GM23338 (cell line): Measurements from ENCODE around the gene GALNT5. TPM values are rescaled to one million over a fixed set of nuclear protein-coding genes. Genes with fewer than 3 reads are reported as not detected.

ENCODE experiments used
- ATAC-seq: fragments of 200-7000 bp; cut with Tn5 transposase; 3 replicates; pipeline ENCODE4 v1.9.1; 2020
- DNase-seq: peaks from one replicate; pipeline ENCODE4 v3.0.0-alpha.2; 2015; ENCODE audit warnings: low spot score
- H2AFZ ChIP-seq: fragments of 200-600 bp; sonication (generic); 2 replicates; pipeline ENCODE4 v1.8.0; 2016; ENCODE audit warnings: antibody characterized with exemption, mild to moderate bottlenecking, moderate library complexity
- H3F3A ChIP-seq: fragments of 200-600 bp; sonication (generic); replicated peaks from 2 replicates; pipeline ENCODE4 v1.8.0; 2017; ENCODE audit warnings: antibody characterized with exemption, mixed run types, low read depth
- H3K27ac ChIP-seq: fragments of 200-600 bp; sonication (generic); 2 replicates; pipeline ENCODE4 v1.6.1; 2016; ENCODE audit warnings: low read depth
- H3K27me3 ChIP-seq: fragments of 200-600 bp; sonication (generic); 2 replicates; pipeline ENCODE4 v1.8.0; 2016; ENCODE audit warnings: mild to moderate bottlenecking, mixed run types, moderate library complexity; ENCODE audit not compliant: insufficient read depth
- H3K36me3 ChIP-seq: fragments of 200-600 bp; sonication (generic); 2 replicates; pipeline ENCODE4 v1.8.0; 2016; ENCODE audit warnings: mild to moderate bottlenecking; ENCODE audit not compliant: insufficient read depth
- H3K4me1 ChIP-seq: fragments of 200-600 bp; sonication (generic); 2 replicates; pipeline ENCODE4 v1.8.0; 2016; ENCODE audit warnings: mild to moderate bottlenecking, moderate library complexity; ENCODE audit not compliant: insufficient read depth
- H3K4me2 ChIP-seq: fragments of 200-600 bp; sonication (generic); 2 replicates; pipeline ENCODE4 v1.7.1; 2017; ENCODE audit warnings: mixed run types
- H3K4me3 ChIP-seq: fragments of 200-600 bp; sonication (generic); 2 replicates; pipeline ENCODE4 v1.6.1; 2016; ENCODE audit warnings: mixed run types
- H3K79me2 ChIP-seq: fragments of 200-600 bp; sonication (generic); replicated peaks from 2 replicates; pipeline ENCODE4 v1.8.0; 2017; ENCODE audit warnings: mild to moderate bottlenecking; ENCODE audit not compliant: insufficient read depth
- H3K9me2 ChIP-seq: fragments of 200-600 bp; sonication (generic); 2 replicates; pipeline ENCODE4 v1.8.0; 2017; ENCODE audit not compliant: insufficient read depth
- H4K20me1 ChIP-seq: fragments of 200-600 bp; sonication (generic); replicated peaks from 2 replicates; pipeline ENCODE4 v1.8.0; 2017; ENCODE audit warnings: mild to moderate bottlenecking; ENCODE audit not compliant: insufficient read depth
- H3K27ac Mint-ChIP-seq: 2 replicates; pipeline ENCODE4 v1.8.0; 2020; ENCODE audit warnings: inconsistent platforms, mild to moderate bottlenecking, moderate library complexity, mixed read lengths
- H3K27me3 Mint-ChIP-seq: 3 replicates; pipeline ENCODE4 v1.8.0; 2022; ENCODE audit warnings: low read depth, mild to moderate bottlenecking, moderate library complexity, mixed read lengths, inconsistent platforms; ENCODE audit not compliant: insufficient read depth, poor library complexity
- H3K36me3 Mint-ChIP-seq: 3 replicates; pipeline ENCODE4 v1.8.0; 2021; ENCODE audit warnings: low read depth, mild to moderate bottlenecking, inconsistent platforms, moderate library complexity, mixed read lengths
- H3K4me1 Mint-ChIP-seq: 3 replicates; pipeline ENCODE4 v1.8.0; 2020; ENCODE audit warnings: mild to moderate bottlenecking, inconsistent platforms, mixed read lengths
- H3K4me3 Mint-ChIP-seq: 3 replicates; pipeline ENCODE4 v1.8.0; 2021; ENCODE audit warnings: moderate library complexity, mild to moderate bottlenecking, inconsistent platforms, mixed read lengths
- H3K9me3 Mint-ChIP-seq: 3 replicates; pipeline ENCODE4 v1.8.0; 2020; ENCODE audit warnings: moderate library complexity, mild to moderate bottlenecking, inconsistent platforms, mixed read lengths
- CREB1 ChIP-seq: fragments of 250-450 bp; sonication (Bioruptor Pico); IDR thresholded peaks from 2 replicates; pipeline ENCODE4 v1.5.0; 2020; ENCODE audit warnings: low read depth, mild to moderate bottlenecking, moderate library complexity
- CTCF ChIP-seq, 2 experiments: fragments of 200-600 bp in 1 of 2; sonication (generic) in 1 of 2; conservative IDR thresholded peaks; 2 replicates each; pipeline versions ENCODE4 v1.5.1 to v1.6.1; 2016 to 2017; ENCODE audit warnings: antibody characterized with exemption in 2 of 2, low read depth in 2 of 2, mild to moderate bottlenecking in 2 of 2, moderate library complexity in 1 of 2
- EZH2 ChIP-seq: fragments of 200-600 bp; sonication (generic); IDR thresholded peaks from one replicate; pipeline ENCODE4 v1.8.0; 2017; ENCODE audit warnings: antibody characterized with exemption, mild to moderate bottlenecking, low read depth; ENCODE audit not compliant: unreplicated experiment
- EZH2phosphoT487 ChIP-seq: fragments of 200-600 bp; sonication (generic); IDR thresholded peaks from one replicate; pipeline ENCODE4 v1.8.1; 2018; ENCODE audit warnings: antibody characterized with exemption; ENCODE audit not compliant: unreplicated experiment
- JUNB ChIP-seq: IDR thresholded peaks from one replicate; pipeline ENCODE4 v1.6.1; 2016; ENCODE audit warnings: antibody characterized with exemption; ENCODE audit not compliant: unreplicated experiment
- NANOG ChIP-seq: IDR thresholded peaks from 2 replicates; pipeline ENCODE4 v1.6.1; 2016; ENCODE audit warnings: antibody characterized with exemption, borderline replicate concordance
- POLR2AphosphoS5 ChIP-seq: IDR thresholded peaks from 2 replicates; pipeline ENCODE4 v1.6.1; 2016; ENCODE audit warnings: antibody characterized with exemption, low read depth
- REST ChIP-seq: IDR thresholded peaks from one replicate; pipeline ENCODE4 v1.6.1; 2018; ENCODE audit warnings: antibody characterized with exemption; ENCODE audit not compliant: unreplicated experiment
- STAT1 ChIP-seq: IDR thresholded peaks from one replicate; pipeline ENCODE4 v1.6.1; 2016; ENCODE audit warnings: antibody characterized with exemption; ENCODE audit not compliant: unreplicated experiment
- ZNF114 ChIP-seq: fragments of 250-450 bp; sonication (Bioruptor Pico); IDR thresholded peaks from 2 replicates; pipeline ENCODE4 v1.5.0; 2020; ENCODE audit warnings: mild to moderate bottlenecking, moderate library complexity
- ZNF331 ChIP-seq: fragments of 250-450 bp; sonication (Bioruptor Pico); IDR thresholded peaks from 2 replicates; pipeline ENCODE4 v1.5.0; 2020; ENCODE audit warnings: low read depth, mild to moderate bottlenecking, moderate library complexity
- polyA plus RNA-seq: library from polyadenylated mRNA; unstranded; fragments of >200 nt; fragmentation: Nextera tagmentation; extraction: Ambion mirVana; gene quantifications from 2 replicates; pipeline ENCODE4 v1.2.1, GENCODE V29; 2016
- total RNA-seq: library from RNA; depleted of rRNA; stranded (reverse); fragments of >200 nt; shearing (Covaris generic); gene quantifications from 2 replicates; pipeline ENCODE4 v1.2.3, GENCODE V29; 2014
- TF ChIP-seq, protein P1 (sequence below): IDR thresholded peaks from 2 replicates; pipeline ENCODE4 v1.6.1; 2016; ENCODE audit warnings: antibody characterized with exemption
- TF ChIP-seq, protein P2 (sequence below): fragments of 250-450 bp; sonication (Bioruptor Pico); IDR thresholded peaks from 2 replicates; pipeline ENCODE4 v1.5.0; 2020; ENCODE audit warnings: mild to moderate bottlenecking, moderate library complexity

Gene GALNT5
- total and polyA plus RNA-seq, 2 experiments from 2014 or later: 0.05 to 0.14 TPM

DNA sequence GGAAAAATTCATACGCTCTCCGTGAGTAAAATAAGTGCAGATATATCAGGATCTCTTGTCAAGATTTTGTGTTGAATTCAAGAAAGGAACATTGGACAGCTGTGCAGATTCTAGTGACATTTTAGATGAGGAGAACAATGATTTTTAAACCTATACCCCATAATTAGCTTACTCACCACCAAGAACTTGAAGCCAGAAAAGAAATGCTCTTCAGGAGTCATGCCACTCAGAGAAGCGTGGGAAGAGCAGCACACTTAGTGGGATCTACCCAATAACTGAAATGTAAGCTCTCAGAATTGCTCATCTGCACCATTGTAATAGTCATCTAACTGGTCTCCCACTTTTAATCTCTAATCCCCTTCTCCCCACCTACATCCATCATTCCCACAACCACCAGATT lies 77.3 kb downstream of the GALNT5 start:
- Histone ChIP-seq H3K27me3 (no peaks in the 10 kb centered on the region), H3K4me2 (no peak overlapping the region), H3K27ac (no peak overlapping the region), H3K4me1 (no peaks in the 10 kb centered on the region), H2AFZ (no peak overlapping the region), H3K36me3 (no peaks in the 10 kb centered on the region), H3K79me2 (no peaks in the 10 kb centered on the region), H3K4me3 (no peak overlapping the region), H4K20me1 (no peaks in the 10 kb centered on the region), H3K9me2 (no peaks in the 10 kb centered on the region), H3F3A (no peaks in the 10 kb centered on the region)
- DNase-seq (no peak), ATAC-seq (no peak)
- H3K27me3 Mint-ChIP-seq: no peaks in the 10 kb centered on the region
- H3K36me3 Mint-ChIP-seq: no peaks in the 10 kb centered on the region
- no peak overlapping the region for H3K27ac Mint-ChIP-seq
- H3K9me3 Mint-ChIP-seq: no peaks in the 10 kb centered on the region
- TF ChIP-seq NANOG (no peak), REST (no peak), ZNF331 (CRISPR knock-in tag) (no peak), POLR2AphosphoS5 (no peak), ZNF114 (no peak), EZH2phosphoT487 (no peak), JUNB (no peak), CREB1 (CRISPR knock-in tag) (no peak), EZH2 (no peak), CTCF (conservative IDR thresholded peaks at IDR 0.05; ENCODE audit: low read depth in 2 of 2) (no peak), STAT1 (no peak)
- TF ChIP-seq, protein P1, sequence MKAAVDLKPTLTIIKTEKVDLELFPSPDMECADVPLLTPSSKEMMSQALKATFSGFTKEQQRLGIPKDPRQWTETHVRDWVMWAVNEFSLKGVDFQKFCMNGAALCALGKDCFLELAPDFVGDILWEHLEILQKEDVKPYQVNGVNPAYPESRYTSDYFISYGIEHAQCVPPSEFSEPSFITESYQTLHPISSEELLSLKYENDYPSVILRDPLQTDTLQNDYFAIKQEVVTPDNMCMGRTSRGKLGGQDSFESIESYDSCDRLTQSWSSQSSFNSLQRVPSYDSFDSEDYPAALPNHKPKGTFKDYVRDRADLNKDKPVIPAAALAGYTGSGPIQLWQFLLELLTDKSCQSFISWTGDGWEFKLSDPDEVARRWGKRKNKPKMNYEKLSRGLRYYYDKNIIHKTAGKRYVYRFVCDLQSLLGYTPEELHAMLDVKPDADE: no peak
- TF ChIP-seq, protein P2, sequence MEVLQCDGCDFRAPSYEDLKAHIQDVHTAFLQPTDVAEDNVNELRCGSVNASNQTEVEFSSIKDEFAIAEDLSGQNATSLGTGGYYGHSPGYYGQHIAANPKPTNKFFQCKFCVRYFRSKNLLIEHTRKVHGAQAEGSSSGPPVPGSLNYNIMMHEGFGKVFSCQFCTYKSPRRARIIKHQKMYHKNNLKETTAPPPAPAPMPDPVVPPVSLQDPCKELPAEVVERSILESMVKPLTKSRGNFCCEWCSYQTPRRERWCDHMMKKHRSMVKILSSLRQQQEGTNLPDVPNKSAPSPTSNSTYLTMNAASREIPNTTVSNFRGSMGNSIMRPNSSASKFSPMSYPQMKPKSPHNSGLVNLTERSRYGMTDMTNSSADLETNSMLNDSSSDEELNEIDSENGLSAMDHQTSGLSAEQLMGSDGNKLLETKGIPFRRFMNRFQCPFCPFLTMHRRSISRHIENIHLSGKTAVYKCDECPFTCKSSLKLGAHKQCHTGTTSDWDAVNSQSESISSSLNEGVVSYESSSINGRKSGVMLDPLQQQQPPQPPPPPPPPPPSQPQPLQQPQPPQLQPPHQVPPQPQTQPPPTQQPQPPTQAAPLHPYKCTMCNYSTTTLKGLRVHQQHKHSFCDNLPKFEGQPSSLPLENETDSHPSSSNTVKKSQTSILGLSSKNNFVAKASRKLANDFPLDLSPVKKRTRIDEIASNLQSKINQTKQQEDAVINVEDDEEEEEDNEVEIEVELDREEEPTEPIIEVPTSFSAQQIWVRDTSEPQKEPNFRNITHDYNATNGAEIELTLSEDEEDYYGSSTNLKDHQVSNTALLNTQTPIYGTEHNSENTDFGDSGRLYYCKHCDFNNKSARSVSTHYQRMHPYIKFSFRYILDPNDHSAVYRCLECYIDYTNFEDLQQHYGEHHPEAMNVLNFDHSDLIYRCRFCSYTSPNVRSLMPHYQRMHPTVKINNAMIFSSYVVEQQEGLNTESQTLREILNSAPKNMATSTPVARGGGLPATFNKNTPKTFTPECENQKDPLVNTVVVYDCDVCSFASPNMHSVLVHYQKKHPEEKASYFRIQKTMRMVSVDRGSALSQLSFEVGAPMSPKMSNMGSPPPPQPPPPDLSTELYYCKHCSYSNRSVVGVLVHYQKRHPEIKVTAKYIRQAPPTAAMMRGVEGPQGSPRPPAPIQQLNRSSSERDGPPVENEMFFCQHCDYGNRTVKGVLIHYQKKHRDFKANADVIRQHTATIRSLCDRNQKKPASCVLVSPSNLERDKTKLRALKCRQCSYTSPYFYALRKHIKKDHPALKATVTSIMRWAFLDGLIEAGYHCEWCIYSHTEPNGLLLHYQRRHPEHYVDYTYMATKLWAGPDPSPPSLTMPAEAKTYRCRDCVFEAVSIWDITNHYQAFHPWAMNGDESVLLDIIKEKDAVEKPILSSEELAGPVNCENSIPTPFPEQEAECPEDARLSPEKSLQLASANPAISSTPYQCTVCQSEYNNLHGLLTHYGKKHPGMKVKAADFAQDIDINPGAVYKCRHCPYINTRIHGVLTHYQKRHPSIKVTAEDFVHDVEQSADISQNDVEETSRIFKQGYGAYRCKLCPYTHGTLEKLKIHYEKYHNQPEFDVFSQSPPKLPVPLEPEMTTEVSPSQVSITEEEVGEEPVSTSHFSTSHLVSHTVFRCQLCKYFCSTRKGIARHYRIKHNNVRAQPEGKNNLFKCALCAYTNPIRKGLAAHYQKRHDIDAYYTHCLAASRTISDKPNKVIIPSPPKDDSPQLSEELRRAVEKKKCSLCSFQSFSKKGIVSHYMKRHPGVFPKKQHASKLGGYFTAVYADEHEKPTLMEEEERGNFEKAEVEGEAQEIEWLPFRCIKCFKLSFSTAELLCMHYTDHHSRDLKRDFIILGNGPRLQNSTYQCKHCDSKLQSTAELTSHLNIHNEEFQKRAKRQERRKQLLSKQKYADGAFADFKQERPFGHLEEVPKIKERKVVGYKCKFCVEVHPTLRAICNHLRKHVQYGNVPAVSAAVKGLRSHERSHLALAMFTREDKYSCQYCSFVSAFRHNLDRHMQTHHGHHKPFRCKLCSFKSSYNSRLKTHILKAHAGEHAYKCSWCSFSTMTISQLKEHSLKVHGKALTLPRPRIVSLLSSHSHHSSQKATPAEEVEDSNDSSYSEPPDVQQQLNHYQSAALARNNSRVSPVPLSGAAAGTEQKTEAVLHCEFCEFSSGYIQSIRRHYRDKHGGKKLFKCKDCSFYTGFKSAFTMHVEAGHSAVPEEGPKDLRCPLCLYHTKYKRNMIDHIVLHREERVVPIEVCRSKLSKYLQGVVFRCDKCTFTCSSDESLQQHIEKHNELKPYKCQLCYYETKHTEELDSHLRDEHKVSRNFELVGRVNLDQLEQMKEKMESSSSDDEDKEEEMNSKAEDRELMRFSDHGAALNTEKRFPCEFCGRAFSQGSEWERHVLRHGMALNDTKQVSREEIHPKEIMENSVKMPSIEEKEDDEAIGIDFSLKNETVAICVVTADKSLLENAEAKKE: no peak
- H3K4me3 Mint-ChIP-seq: no peak overlapping the region
- H3K4me1 Mint-ChIP-seq: peaks cover 6% of the 10 kb centered on the region; the same call in 2 of the 3 replicates
